Epithelial cell of esophagus (primary cell): ENCODE measurements around the gene DIAPH2.

Source experiments
- DNase-seq: peaks from one replicate; pipeline ENCODE4 v3.0.0; 2010; ENCODE audit warnings: low read depth
- H3K4me3 ChIP-seq: 2 replicates; pipeline ENCODE4 v1.5.1; 2011; ENCODE audit warnings: mild to moderate bottlenecking, low read length, control low read depth
- TF ChIP-seq, protein P1 (sequence below): IDR thresholded peaks from 2 replicates; pipeline ENCODE4 v1.5.1; 2011; ENCODE audit warnings: low read depth, mild to moderate bottlenecking, low read length, control low read depth, inconsistent platforms; ENCODE audit not compliant: insufficient read depth; ENCODE audit errors: missing control alignments

DIAPH2 gene

DNA sequence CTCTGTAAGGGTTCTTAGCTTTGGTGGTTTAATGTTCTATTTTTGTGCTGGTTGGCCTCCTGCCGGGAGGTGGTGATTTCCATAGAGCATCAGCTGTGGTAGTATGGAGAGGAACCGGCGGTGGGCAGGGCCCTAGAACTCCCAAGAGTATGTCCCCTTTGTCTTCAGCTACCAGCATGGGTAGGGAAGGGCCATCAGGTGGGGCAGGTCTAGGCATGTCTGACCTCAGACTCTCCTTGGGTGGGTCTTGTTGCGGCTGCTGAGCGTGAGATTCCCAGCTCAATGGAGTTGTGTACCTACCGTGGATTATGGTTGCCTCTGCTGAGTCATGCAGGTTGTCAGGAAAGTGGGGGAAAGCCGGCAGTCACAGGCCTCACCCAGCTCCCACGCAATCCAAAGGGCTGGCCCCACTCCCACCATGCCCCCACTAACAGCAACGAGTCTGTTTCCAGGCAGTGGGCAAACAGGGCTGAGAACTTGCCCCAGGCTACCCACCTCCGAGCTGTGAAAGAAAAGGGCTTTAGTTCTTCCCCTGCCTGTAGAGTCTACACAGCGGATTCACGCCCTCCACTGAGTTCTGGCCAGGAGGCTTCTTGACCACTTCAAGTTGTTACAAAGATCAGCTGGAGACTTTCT, 434.9 kb downstream of the DIAPH2 start:
- TF ChIP-seq, protein P1, sequence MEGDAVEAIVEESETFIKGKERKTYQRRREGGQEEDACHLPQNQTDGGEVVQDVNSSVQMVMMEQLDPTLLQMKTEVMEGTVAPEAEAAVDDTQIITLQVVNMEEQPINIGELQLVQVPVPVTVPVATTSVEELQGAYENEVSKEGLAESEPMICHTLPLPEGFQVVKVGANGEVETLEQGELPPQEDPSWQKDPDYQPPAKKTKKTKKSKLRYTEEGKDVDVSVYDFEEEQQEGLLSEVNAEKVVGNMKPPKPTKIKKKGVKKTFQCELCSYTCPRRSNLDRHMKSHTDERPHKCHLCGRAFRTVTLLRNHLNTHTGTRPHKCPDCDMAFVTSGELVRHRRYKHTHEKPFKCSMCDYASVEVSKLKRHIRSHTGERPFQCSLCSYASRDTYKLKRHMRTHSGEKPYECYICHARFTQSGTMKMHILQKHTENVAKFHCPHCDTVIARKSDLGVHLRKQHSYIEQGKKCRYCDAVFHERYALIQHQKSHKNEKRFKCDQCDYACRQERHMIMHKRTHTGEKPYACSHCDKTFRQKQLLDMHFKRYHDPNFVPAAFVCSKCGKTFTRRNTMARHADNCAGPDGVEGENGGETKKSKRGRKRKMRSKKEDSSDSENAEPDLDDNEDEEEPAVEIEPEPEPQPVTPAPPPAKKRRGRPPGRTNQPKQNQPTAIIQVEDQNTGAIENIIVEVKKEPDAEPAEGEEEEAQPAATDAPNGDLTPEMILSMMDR = no peak
- no peak overlapping the region for H3K4me3 ChIP-seq

GRCh38 chrX:97123001-97123400, 438.4 kb downstream of the DIAPH2 start:
- TF ChIP-seq, protein P1 = no peak

More for the DNA sequence above, 434.9 kb downstream of the DIAPH2 start:
- peak; percentile 59 for DNase-seq

GRCh38 chrX:97126020-97126419, 441.4 kb downstream of the DIAPH2 start:
- DNase-seq = peak; percentile 61
- H3K4me3 ChIP-seq = no peak overlapping the region
- TF ChIP-seq, protein P1 = no peak

More at GRCh38 chrX:97123001-97123400, 438.4 kb downstream of the DIAPH2 start:
- no peak for DNase-seq
- no peak overlapping the region for H3K4me3 ChIP-seq

DNA sequence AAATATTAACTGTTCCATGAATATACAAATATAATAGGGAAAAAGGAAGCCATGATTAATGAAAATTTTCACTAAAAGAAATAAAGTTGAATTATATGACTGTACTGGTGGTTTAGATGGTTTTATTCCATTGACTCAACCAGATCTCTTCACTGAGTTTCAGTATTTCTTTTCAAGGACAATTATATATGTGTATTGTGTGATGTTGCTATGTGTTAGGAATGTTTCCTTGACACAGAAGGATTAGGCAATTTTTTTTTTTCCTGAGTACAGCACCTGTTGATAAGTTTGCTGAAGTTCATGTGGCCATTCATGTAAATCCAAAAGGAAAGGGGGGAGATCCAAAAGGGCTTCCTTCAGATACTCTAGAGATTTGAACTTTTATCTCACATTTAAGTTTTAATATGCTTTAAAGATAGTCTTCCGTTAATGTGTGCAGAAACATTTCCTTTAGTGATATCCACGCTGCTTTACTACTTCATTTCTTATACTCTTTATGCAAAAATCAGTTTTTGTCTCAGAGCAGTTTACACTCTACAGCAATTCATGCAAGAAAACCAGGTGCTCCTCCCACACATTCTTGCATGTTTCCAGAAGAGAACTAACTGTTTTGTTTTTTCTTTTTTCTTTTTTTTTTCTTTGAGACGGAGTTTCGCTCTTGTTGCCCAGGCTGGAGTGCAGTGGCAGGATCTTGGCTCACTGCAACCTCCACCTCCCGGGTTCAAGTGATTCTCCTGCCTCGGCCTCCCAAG, 448.2 kb downstream of the DIAPH2 start:
- no peak overlapping the region for H3K4me3 ChIP-seq
- DNase-seq = no peak
- TF ChIP-seq, protein P1 = no peak

GRCh38 chrX:97145934-97146333, 461.3 kb downstream of the DIAPH2 start:
- TF ChIP-seq, protein P1 = no peak
- H3K4me3 ChIP-seq = no peak overlapping the region
- DNase-seq = no peak

GRCh38 chrX:97155816-97156215, 471.2 kb downstream of the DIAPH2 start:
- TF ChIP-seq, protein P1 = no peak
- no peak for DNase-seq
- H3K4me3 ChIP-seq = no peak overlapping the region
